HG03103 (cell line): ENCODE data around the gene SETD6.
A peak's percentile ranks its signal among the peaks of the same experiment; 100 is the strongest.

ENCODE experiments used
- ATAC-seq: cut with Tn5 transposase; IDR thresholded peaks from one replicate; pipeline ENCODE4 v1.9.1; 2021; ENCODE audit warnings: low read depth; ENCODE audit not compliant: unreplicated experiment

Gene SETD6

GRCh38 chr16:58507195-58507962, 7.9 kb upstream of the SETD6 start:
- no peak for ATAC-seq

- no peak for ATAC-seq
Measured at GRCh38 chr16:58507963-58508670, 7.2 kb upstream of the SETD6 start.

DNA sequence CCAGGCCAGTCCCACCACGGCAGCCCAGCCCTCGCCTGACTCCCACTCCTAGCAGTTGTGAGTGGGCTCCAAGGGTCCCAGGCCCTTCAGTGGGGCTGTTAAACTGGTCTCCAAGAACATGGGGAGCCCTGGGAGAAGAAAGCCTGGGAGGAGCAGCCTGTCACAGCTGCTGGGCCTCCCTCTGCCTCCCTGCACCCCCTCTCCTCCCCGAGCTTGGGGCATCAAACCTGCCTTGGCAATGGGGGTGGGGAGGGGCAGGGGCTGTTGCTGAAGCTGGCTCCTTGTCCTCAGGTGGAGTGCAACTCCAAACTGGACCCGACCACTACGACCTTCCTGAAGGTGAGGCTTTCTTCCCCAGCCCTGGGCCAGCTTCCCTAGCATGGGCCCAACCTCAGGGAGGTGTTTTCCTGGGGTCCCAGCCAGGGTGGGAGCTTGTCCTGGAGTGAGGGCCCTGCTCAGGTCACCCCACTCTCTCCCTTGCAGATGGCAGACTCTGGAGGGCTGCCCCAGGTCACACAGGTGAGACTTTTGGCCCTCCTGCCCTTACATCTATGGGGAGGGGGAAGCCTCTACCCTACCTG, 6.6 kb upstream of the SETD6 start:
- ATAC-seq, result no peak

DNA sequence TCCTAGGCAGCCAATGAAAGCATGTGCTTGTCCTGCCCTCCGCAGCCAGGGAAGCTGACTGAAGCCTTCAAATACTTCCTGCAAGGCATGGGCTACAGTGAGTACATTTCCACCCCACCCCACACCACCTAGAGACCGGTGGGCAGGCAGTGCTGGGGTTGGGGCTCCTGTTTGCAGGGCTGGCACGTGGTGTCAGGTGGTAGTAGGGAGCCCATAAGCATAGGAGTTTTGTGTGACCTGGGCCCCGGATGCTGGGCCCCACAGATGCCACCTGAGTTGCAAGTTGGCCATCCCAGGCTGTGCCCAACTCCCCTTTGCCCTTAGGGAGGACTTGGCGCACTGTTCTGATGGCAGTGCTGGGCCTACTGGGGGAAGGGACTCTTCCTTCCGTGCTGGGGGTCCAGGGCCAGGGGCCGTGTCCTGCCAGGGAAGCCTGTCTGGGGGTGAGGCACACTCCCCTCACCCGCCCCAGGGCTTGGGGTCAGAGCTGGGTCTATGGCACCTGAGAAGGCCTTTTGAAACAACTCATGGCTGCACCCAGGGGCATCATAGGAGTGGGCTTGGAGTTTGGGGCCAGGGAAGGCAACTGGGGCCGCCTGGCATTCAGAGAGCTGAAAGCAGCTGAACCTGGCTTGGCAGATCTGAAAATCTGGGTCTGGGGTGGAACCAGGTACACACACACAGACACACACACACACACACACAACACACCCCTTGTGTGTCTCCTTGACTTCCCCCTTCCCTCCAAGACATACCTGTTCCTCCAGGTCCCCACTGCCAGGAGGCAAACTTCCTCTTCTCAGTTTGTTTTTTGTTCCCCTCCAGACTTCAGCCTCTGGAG, 5.8 kb upstream of the SETD6 start:
- no peak for ATAC-seq

GRCh38 chr16:58510097-58510775, 5.1 kb upstream of the SETD6 start:
- ATAC-seq, result no peak

- no peak for ATAC-seq
Measured at GRCh38 chr16:58510776-58511628, 4.3 kb upstream of the SETD6 start.

GRCh38 chr16:58511933-58512815, 3.1 kb upstream of the SETD6 start:
- ATAC-seq, result no peak

DNA sequence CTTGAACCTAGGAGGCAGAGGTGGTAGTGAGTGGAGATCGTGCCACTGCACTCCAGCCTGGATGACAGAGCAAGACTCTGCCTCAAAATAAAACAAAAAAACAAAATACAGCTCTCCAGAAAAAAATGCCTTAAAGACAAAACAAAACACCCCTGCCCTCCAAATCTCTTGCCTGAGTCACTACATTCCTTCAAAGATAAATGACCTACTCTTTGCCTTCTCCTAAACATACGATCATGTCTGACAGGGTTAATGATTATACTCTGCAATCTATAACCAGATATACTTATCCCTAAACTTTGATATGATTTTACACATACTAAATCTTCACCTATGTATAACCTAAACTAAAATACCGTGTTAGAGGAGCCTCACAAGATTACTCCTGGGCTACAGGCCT, 1.4 kb upstream of the SETD6 start:
- no peak for ATAC-seq

GRCh38 chr16:58515871-58516767, 802 bp downstream of the SETD6 start:
- ATAC-seq, result peak; percentile 29

- no peak for ATAC-seq
Measured at GRCh38 chr16:58516768-58517107, 1.4 kb downstream of the SETD6 start.

- peak; percentile 37 for ATAC-seq
Measured at GRCh38 chr16:58518083-58518979, 3.0 kb downstream of the SETD6 start.

DNA sequence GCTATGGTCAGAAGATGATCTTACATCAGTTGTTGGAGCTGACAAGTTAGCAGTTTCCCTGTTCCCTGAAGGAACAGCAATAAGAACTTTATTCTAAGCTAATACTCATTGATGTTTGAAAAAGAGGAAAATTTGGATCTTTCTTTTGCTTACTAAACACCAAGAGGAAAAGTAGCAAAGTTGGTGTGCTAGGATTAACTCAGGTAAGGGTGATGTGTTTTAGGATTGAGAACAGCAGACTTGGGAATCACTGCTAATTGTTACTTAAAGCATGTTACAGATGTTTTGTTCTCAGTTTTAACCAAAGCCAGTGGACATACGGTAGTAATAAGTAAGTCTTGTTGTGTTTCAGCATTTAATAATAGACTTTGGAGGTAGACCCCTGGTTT, 3.7 kb downstream of the SETD6 start:
- ATAC-seq, result no peak

DNA sequence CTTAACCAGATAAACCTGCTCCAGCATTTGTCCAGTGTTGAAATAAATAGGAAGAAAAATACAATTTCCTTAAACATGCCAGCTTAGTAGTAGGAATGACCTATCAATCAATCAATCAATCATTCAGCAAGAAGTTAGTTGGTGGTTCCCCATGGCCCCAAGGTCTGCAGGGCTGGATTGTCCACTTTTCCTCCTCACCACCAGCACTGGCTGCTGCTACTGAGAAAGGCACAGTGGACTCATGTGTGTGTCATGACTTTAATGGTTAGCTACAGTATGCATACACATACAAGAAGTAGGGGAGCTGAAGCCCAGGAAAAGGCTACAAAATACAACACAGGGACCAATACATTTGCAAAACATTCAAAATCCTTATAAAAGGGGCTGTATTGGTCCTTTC, 4.4 kb downstream of the SETD6 start:
- no peak for ATAC-seq

DNA sequence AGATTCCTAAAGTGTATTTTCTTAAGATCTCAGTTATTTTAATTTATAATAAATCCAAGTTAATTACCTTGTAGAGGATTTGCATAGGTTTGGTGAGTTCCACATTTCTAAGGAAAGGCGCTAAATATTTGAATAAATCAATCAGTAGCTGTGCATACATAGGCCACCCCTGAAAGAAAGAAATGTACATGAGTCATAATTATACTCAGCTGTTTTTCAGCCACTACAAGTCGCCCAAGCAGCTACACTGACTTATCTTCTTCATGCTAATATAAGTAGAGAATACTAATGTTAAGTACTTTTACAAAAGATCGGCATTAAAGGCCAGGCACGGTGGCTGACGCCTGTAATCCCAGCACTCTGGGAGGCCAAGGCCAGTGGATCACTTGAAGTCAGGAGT, 14.9 kb downstream of the SETD6 start:
- no peak for ATAC-seq

- ATAC-seq, result no peak
Measured at GRCh38 chr16:58532414-58532813, 17.1 kb downstream of the SETD6 start.

DNA sequence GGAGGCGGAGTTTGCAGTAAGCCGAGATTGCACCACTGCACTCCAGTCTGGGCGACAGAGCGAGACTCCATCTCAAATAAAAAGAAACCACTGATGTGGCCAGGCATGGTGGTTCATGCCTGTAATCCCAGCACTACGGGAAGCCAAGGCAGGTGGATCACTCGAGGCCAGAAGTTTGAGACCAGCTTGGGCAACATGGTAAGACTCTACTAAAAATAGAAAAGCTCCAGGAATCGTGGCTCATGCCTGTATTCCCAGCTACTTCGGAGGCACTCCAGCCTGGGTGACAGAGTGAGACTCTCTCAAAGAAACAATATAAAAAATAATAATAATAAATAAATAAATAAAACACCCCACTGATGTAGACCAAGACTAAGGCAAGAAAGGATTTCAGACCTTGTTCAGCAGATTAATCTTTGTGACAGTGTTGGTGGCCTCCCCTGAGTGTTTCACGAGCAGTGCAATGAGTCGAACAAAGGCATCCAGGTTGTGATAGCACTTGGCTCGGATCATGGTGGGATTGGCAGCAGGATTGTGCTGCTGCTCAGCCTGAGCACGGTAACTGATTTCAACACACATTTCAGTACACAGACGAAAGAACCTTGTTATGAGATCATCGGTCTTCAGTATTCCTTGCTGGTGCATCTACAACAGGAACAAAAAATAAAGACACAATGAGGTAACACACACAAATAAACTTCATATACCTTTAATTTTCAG, 18.6 kb downstream of the SETD6 start:
- ATAC-seq, result no peak
